Non-pigmented ciliary epithelial cell (primary cell): ENCODE results near the gene PIH1D2.
"Not testable (repeated sequence)": the region's sequence is repeated elsewhere in the genome, so short reads cannot be mapped to it uniquely, and the experiment has no call there.

Source experiments
- DNase-seq: peaks from one replicate; pipeline ENCODE4 v3.0.0-alpha.2; 2010; ENCODE audit warnings: low read depth

The PIH1D2 gene, protein sequence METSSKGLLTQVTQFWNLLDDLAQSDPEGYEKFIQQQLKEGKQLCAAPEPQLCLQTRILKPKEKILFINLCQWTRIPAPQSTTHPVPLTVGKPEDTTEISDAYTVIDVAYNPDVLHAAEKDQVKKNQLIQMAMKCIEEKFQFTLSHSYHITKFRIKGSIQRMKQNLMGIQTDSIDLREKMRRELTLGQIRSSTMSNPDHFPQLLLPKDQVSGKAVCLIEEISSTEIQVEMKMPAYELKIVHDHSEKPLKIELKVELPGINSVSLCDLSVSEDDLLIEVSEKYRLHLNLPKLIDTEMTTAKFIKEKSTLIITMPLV

DNA sequence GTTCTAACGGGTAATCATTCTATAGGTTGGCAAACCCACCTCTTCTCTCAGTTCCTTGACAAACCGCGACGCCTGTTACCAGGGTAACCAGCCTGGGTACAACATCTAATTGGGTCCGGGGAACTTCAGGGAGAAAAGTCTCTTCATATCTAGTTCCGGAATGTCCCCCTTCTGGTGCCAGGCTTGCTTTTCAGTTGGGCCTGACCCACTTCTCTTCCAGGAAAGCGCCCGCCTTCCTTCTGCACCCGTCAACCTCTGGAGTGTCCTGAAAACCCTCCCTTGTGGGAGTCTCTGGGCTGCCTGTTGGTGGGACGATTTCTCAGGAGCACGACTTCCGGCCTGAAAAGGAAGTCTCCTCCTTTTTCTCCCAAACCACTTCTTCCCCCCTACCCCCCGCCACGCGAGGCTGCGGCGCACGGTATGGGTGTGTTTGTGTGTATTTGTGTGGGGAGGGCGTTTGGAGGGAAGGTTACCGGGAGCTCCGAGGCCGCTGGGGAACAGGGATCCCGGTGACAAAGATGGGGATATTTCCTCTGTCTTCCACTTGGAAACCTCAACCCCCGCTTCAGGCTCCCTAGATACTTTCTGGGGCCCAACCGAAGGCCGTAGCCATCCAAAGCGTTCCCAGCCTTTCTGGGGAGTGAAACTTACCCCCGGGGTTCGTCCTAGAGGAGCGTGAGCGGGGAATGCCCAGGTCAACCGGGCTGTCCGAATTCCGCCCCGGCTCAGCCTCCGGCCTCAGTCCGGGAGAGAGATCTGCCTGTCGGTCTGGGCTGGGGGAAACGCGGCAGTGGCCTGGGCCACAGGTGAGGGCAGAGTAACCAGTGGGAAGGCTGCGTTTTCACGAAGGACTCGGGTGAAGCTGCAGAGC is at the start of gene PIH1D2, which contains the start of gene NKAPD1:
Gene PIH1D2 (minus strand): TSS at position 77 of the 871 bp plus-strand sequence. CDS start 843 bp downstream, outside the sequence.
Gene NKAPD1 (plus strand): TSS at position 359 of the 871 bp plus-strand sequence. CDS start 1,276 bp downstream, outside the sequence.
- DNase-seq, result peak; percentile 50

DNA sequence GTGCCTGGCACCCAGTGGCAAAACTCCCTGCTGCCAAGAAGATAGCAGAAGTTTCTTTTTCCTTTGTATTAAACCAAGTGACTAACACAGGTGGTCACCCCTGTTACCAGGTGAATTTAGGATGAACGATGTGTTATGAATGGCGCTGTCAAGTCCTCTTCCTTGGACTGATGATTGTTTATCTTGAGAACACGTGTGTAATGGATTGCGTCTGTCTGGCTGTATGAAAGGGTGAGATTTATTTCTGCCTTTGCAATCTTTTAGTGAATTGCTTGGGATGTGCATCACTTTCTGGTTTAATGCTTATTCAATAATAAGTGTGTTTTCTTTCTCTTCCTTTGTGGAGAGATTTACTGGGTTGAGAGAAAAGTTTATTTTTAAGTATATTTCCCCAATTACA is 49.3 kb upstream of the PIH1D2 start:
- no peak for DNase-seq

- DNase-seq, result no peak
Measured at GRCh38 chr11:112121981-112122615, 48.3 kb upstream of the PIH1D2 start.

- no peak for DNase-seq
Measured at GRCh38 chr11:112118176-112118575, 44.4 kb upstream of the PIH1D2 start.

- no peak for DNase-seq
Measured at GRCh38 chr11:112115386-112115785, 41.6 kb upstream of the PIH1D2 start.

- DNase-seq, result no peak
Measured at GRCh38 chr11:112114460-112114859, 40.6 kb upstream of the PIH1D2 start.

GRCh38 chr11:112113539-112114457 is 40.0 kb upstream of the PIH1D2 start:
- DNase-seq, result no peak

DNA sequence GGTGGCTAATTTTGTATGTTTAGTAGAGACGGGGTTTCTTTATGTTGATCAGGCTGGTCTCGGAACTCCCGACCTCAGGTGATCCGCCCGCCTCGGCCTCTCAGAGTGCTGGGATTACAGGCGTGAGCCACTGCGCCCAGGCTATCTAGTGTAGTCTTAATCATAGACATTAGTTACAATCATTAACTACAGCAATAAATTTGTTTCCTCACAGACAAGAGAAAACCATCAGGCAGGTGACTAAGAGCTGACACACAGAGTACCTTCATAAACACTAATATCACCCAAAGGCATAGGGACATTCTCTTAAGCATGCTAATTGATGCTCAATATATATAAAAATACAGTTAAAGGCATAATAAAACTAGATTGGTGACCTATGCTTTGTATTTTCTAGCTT is 32.3 kb upstream of the PIH1D2 start:
- DNase-seq, result no peak

- no peak for DNase-seq
Measured at GRCh38 chr11:112103446-112103845, 29.6 kb upstream of the PIH1D2 start.

DNA sequence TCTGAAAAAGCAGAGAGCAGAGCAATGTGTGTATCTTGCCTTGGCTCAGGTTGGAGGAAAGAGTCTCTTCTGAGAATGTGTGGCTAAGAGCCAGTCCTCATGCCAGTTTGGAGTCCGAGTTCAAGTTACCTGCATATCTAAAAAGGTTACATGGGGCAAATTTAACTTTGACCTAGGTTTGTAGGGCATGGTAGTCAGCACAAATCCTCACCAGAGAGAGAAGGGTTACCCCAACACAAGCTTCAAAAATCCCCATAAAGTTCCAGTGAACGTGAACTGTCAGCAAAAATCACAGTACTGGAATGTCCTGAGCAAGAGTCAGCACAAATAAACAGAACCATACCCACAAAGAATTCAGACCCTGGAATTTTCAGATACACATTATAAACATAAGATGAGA is 26.6 kb upstream of the PIH1D2 start:
- DNase-seq, result no peak

DNA sequence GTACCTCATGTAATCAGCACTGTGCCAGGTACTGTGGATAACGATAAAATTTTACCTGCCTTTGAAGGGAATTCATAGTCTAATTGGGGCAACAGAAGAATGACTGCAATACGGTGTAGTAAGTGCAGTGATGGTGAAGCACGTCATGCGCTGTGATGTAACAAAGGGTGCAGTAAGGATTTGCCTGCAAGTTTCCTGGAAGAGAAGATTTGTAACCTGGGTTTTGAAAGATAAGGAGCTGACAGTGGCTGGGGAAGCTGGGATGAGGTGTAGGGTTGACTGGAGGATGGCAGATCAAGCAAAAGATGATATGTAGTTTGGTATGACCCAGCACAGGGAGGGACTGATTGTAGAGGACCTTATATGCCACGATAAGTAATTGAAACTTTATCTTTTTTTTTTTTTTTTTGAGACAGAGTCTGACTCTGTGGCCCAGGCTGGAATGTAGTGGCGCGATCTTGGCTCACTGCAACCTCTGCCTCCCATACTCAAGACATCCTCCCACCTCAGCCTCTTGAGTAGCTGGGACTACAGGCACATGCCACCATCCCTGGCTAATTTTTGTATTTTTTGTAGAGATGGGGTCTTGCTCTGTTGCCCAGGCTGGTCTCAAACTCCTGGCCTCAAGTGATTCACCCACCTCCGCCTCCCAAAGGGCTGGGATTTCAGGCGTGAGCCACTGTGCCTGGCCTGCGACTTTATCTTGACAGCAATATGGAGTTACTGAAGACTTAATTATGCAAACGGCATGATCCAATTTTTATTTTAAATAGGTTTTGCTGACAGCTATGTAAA is 24.1 kb upstream of the PIH1D2 start:
- DNase-seq, result no peak

GRCh38 chr11:112096194-112096593 is 22.4 kb upstream of the PIH1D2 start:
- DNase-seq, result no peak

- DNase-seq, result not testable (repeated sequence)
Measured at GRCh38 chr11:112095302-112095701, 21.5 kb upstream of the PIH1D2 start.

- DNase-seq, result no peak
Measured at GRCh38 chr11:112087212-112087611, 13.4 kb upstream of the PIH1D2 start.

GRCh38 chr11:112086422-112087191 is 12.8 kb upstream of the PIH1D2 start, which contains the start of the genes SDHD and TIMM8B:
Gene SDHD (plus strand): TSS chr11:112086873. CDS start chr11:112086908, 35 bp downstream.
Gene TIMM8B (minus strand): TSS chr11:112086756. CDS start chr11:112086723, 33 bp downstream.
- peak; percentile 87 for DNase-seq

DNA sequence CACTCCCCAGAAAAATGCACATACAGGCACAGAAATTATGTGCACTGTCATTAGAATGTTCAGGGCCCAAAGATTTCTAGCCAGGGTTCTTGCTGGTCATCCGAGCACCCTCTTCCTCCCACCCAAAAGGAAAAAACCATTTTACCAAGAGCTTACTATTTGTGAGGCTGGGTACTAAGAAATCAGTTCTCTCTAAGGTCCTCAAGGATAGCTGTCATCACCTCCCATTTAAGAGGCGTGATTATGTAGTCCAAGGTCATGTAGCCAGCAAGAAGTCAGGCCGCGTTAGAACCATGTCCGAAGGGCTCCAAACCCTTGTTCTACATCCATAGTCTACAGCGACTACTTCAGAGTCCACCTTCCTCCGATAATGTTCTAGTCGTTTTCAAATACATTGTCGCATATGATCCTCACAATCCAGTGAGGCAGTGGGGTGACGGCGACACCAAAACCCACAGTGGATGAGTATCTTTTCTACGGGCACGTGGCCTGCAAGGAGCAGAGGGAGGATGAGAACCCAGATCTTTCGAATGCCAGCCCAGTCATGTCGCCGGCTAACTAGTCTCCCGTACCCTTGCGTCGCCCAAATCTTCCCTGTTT is 12.1 kb upstream of the PIH1D2 start:
- DNase-seq, result no peak

DNA sequence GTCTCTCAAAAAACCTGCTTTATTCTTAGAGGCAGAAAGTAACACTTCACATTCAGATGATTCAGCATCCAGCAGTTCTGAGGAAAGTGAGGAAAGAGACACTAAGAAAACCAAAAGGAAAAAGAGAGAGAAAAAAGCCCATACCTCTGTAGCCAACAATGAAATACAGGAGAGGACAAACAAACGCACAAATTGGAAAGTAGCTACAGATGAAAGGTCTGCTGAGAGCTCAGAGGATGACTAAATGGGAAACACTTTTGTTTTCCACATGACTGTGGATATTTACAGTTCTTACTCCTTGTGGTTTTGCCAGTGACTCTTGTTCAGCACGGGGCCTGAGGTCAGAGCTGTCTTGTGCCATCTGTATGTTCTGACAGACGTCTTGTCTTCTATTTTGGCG is 8.9 kb upstream of the PIH1D2 start:
- peak; percentile 56 for DNase-seq

- DNase-seq, result no peak
Measured at GRCh38 chr11:112062923-112063322, 10.9 kb downstream of the PIH1D2 start.

- no peak for DNase-seq
Measured at GRCh38 chr11:112058103-112058502, 15.7 kb downstream of the PIH1D2 start.
